DMS79 (cell line): Measurements from ENCODE around the gene SCGB1C1.

Experiments
- DNase-seq: peaks from one replicate; lab custom pipeline; 2025; lab: John Stamatoyannopoulos, UW

Gene SCGB1C1

GRCh38 chr11:205221-206001, 12.5 kb downstream of the SCGB1C1 start:
- DNase-seq, result no peak

DNA sequence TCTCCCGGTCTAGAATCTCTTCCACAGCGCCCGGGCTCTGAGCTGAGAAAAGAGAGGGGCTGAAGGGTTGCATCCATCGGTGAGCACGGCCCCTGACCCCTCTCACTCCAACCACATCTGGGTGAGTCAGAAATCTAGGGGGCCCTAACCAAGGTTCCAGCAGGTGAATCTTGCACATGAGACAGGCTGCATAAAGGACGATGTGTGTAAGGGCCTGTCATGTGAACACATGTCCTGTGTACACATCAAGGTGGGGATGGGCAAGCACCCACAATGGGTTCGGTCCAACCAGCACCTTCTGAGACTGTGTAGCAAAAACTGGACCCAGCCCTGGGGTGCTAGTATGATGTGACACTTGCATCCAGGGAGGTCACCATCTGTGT, 13.1 kb downstream of the SCGB1C1 start:
- DNase-seq, result no peak

DNA sequence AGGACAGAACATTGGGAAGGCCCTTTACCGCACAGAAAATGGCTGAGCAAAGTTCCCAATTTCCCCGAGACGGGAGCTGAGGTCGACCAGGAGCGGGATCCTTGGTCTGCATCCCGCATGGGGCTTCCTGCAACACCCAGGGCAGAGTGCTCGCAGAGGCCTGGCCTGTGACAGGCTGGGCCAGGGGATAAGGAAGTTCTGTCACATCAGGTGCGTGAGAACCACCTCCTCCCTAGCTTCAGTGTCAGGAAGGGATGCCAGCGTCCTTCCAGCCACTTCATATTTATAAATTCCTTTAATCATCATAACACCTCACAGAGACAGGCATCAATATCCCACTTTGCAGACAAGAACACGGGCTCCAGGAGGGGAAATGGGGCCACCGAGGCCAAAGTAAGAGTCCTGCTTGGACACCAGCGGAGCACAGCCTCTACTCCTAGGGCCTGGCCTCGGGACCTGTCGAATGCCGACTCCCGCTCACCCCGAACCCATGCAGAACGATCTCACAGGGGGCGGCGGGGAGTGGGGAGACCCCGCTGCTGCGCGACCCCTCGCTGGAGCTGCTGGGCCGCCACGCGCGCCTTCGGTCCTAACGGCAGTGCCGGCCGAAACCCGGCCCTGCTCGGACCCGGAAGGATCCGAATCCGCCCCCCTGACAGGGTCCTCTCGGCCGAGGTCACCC, 13.8 kb downstream of the SCGB1C1 start:
- no peak for DNase-seq

DNA sequence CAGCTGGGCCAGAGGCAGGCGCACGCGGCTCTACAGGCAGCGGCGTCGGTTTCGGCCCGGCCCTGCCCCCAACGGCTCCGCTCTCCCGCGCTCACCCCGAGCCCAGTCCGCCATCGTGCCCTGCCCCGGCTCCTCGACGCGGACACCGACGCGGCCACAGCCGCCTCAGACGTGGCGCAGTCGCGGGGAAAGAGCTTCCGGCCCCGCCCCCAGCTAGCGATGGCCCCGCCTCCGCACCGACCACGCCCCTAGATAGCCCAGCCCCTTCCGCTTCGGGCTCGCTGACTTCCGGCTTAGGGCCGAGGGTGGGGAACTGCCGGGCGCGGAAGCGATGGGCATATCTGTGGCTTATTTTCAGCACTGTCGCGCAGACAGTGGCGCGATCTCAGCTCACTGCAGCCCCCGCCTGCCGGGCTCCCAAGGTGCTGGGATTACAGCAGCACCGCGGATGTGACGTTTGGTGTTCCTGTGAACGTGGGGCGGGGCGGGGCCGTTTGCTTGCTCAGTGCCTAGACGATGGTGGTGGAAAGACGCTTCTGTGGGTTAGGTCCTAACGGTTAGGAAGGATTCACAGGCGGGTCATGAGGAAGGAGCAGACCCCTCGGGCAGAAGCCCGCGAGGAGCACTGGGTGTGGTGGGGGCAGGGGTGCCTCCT, 14.5 kb downstream of the SCGB1C1 start, which contains the start of the genes BET1L and RIC8A:
Gene BET1L, minus strand, starts transcription at position 192 of the 655 bp plus-strand sequence. Its CDS starts 78 bp downstream, at position 114.
Gene RIC8A, plus strand, starts transcription at position 501 of the 655 bp plus-strand sequence. CDS start 1,147 bp downstream, outside the sequence.
- DNase-seq, result peak; percentile 66

- DNase-seq, result no peak
Measured at GRCh38 chr11:207863-208180, 14.9 kb downstream of the SCGB1C1 start.

DNA sequence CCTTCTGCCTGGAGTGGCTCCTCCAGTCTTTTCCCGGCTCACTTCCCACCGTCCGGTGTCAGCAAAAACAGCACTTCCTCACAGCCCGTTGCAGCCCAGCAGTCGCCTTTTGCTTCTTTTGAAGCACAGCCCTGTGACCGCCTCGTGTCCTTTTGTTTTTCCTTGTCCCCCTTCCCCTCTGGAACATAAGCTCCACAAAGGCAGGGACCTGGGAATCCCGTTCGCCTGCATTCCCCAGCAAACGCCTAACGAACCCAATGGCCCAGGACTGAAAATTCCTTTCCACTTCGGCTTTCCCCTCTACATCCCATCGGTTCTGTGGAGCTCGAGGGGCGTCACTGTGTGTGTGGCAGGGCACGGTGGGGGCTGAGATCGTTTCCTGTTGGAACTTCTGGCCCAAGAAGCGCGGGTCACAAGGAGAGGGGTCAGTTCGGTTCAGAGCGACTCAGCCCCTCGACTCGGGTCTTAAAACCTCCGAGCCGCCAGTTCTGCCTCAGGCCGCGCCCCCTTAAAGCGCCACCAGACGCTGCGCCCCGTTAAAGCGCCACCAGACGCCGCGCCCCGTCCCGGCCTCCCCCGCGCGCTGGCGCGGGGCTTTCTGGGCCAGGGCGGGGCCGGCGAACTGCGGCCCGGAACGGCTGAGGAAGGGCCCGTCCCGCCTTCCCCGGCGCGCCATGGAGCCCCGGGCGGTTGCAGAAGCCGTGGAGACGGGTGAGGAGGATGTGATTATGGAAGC, 15.5 kb downstream of the SCGB1C1 start:
- peak; percentile 3 for DNase-seq

DNA sequence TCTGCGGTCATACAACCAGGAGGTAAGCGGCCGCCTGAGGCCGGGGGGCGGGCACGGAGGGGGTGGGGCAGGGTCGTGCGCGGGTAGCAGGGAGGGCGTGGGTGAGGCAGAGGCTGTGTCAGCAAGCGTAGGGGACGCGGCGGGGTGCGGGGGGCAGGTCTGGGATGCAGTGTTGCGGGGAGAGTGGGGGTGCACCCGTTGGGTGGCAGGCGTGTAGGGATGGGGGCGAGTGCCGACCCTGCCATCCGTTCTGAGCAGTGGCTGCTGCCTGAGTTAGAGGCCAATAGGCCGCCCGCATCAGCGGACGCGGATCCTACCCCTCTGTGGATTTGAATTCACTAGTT, 16.0 kb downstream of the SCGB1C1 start:
- DNase-seq, result no peak

DNA sequence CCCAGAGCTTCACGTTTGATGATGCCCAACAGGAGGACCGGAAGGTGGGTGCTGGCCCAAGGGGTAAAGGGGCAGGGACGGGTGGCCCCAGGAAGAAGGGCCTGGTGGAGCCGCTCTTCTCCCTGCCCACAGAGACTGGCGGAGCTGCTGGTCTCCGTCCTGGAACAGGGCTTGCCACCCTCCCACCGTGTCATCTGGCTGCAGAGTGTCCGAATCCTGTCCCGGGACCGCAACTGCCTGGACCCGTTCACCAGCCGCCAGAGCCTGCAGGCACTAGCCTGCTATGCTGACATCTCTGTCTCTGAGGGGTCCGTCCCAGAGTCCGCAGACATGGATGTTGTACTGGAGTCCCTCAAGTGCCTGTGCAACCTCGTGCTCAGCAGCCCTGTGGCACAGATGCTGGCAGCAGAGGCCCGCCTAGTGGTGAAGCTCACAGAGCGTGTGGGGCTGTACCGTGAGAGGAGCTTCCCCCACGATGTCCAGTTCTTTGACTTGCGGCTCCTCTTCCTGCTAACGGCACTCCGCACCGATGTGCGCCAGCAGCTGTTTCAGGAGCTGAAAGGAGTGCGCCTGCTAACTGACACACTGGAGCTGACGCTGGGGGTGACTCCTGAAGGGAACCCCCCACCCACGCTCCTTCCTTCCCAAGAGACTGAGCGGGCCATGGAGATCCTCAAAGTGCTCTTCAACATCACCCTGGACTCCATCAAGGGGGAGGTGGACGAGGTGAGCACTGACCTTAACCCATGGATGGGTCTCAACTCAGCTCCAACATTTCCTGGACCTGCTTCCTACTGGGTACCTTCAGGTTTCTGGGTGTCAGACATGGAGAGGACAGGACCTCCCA, 16.6 kb downstream of the SCGB1C1 start:
- no peak for DNase-seq

- DNase-seq, result no peak
Measured at GRCh38 chr11:210122-210802, 17.4 kb downstream of the SCGB1C1 start.

- no peak for DNase-seq
Measured at GRCh38 chr11:210803-211180, 17.9 kb downstream of the SCGB1C1 start.

DNA sequence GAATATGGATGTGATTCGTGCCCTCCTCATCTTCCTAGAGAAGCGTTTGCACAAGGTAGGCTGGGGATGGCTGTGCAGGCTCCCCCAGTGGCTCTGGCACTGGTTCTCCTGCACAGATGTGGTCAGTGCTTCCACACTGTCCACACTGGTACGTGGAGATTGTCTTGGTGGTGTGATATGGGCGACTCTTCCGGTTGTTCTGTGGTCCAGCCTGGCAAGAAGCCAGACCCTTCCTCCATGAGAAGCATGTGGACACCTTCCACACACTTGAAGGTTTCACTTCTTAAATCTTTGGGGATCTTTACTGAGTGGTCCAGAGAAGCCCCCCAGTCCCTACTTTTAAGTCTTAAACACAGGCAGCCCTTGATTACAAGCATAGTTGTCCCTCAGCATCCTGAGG, 18.4 kb downstream of the SCGB1C1 start:
- no peak for DNase-seq

DNA sequence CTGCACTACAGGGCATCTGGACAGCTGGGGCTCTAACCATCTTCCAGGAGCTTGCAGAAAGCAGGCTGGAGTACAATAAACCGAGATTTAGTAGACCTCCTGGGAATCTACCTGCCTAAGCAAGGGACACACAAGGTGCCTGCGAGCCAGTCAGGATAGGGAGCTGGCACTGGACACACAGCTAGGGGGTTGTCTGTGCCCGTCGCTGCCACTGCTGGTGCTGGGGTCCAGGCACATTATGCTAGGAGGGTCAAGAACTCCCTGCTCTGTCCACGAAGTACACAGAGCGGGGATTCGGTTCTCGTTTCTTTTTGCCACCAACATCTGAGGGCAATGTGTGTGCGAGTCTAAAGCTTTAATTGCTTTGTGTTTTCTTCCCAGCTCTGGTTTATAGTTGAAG, 18.9 kb downstream of the SCGB1C1 start:
- DNase-seq, result no peak

- DNase-seq, result no peak
Measured at GRCh38 chr11:212150-213100, 19.5 kb downstream of the SCGB1C1 start.

DNA sequence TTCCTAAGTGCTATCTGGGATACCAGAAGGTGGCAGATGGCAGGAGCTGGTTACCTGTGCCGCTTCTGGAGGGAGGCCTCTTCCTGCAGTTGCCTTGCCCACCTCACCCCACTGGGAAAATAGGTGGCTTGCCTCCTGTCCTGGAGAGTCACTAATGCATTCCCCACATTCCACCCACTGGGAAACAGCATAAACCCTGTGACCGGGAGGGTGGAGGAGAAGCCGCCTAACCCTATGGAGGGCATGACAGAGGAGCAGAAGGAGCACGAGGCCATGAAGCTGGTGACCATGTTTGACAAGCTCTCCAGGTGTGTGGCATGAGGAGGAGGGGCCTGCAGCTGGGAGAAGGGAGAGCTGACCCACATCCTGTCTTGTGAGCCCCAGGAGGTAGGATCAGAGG, 20.2 kb downstream of the SCGB1C1 start:
- no peak for DNase-seq

DNA sequence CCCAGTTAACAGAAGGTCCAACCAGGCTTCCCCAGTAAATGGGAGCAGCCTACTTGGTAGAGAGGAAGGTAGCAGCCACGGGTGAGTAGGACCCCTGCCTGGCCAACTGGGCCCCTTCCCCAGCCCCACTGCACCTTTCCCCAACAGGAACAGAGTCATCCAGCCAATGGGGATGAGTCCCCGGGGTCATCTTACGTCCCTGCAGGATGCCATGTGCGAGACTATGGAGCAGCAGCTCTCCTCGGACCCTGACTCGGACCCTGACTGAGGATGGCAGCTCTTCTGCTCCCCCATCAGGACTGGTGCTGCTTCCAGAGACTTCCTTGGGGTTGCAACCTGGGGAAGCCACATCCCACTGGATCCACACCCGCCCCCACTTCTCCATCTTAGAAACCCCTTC, 21.2 kb downstream of the SCGB1C1 start:
- no peak for DNase-seq

- DNase-seq, result no peak
Measured at GRCh38 chr11:215581-216037, 22.7 kb downstream of the SCGB1C1 start.

DNA sequence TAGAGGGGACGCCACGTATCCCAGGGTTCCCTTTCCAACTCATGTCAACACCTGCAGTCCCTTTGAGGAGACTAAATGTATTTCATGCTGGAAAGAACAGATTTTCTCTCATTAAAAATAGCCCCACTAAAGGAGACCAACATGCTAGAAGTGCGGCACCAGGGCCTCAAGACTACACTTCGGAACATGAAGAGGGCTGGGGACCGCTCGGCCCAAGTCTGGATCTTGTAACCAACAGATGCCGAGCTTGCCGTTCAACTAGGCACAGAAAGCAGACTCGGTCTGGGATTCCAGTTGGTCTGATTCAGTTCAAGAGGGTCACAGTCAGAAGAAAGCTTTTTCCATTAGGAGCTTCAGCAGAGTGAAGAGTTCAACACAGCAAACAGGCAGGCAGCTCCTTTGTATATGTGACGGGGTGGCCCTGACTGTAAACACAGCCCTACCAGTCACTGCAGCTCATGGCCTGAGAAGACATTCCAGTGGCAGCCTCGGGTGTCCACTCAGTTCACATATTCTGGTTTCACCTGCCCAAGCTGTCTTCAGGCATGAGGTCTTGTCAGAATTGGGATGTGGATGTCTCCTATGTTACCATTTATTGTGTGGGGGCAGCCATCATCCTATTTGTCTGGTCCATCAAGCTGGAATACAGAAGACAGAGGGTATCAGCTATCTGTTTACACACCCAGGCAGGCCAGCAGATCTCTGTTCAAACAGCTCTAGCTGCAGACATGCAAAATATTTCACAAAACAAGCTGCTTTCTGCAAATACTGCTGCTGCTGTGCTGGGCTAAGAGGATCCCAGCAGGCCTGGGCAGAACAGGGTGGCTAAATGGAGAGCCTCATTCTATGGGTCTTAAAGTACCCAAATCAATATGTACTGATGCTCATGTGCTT, 23.4 kb downstream of the SCGB1C1 start:
- DNase-seq, result no peak

DNA sequence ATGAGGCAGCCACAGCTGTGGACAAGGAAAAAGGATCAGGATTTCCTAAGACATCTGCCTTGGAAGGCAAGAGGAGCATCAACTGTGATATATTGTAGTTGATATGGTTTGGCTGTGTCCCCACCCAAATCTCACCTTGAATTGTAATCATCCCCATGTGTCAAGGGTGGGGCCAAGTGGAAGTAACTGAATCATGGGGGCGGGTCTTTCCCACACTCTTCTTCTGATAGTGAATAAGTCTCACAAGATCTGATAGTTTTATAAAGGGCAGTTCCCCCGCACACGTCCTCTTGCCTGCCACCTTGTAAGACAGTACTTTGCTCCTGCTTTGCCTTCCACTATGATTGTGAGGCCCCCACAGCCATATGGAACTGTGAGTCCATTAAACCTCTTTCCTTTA, 24.8 kb downstream of the SCGB1C1 start:
- DNase-seq, result no peak
